ENCODE data around the gene RC3H1. TPM values are rescaled to one million over a fixed set of nuclear protein-coding genes. Genes with fewer than 3 reads are reported as not detected.

Gene RC3H1
- total and polyA plus RNA-seq, 2 experiments from 2014 or later, result 6.8 to 24.5 TPM

GRCh38 chr1:174017231-174017970 lies 4.8 kb downstream of the RC3H1 start:
- H3K27me3 ChIP-seq (ENCODE audit: insufficient read depth), result no peaks in the 10 kb centered on the region
- Mint-ChIP-seq H3K27ac (no peak overlapping the region), H3K27me3 (ENCODE audit: insufficient read depth, low read depth, poor library complexity) (peaks cover 2% of the 10 kb centered on the region)

More at GRCh38 chr1:174017231-174017970, 4.8 kb downstream of the RC3H1 start:
- peaks cover 12% of the 10 kb centered on the region for H3K4me1 Mint-ChIP-seq
- no peaks in the 10 kb centered on the region for H3K9me3 Mint-ChIP-seq
- peaks cover 91% of the 10 kb centered on the region for H3K79me2 ChIP-seq (replicated peaks; ENCODE audit: insufficient read depth)
- no peaks in the 10 kb centered on the region for H3F3A ChIP-seq (replicated peaks; ENCODE audit: low read depth)
- H3K4me1 ChIP-seq (ENCODE audit: insufficient read depth), result peaks cover 26% of the 10 kb centered on the region
- H3K4me3 Mint-ChIP-seq, result no peak overlapping the region
- H2AFZ ChIP-seq, result no peak overlapping the region
- ATAC-seq (no peak), DNase-seq (ENCODE audit: low spot score) (no peak)
- H3K36me3 ChIP-seq (ENCODE audit: insufficient read depth), result no peaks in the 10 kb centered on the region
- peaks cover 51% of the 10 kb centered on the region for H4K20me1 ChIP-seq (replicated peaks; ENCODE audit: insufficient read depth)
- H3K4me2 ChIP-seq, result no peak overlapping the region
- H3K27ac ChIP-seq (ENCODE audit: low read depth), result no peak overlapping the region
- TF ChIP-seq ZNF331 (CRISPR knock-in tag; IDR thresholded peaks at IDR 0.05; ENCODE audit: low read depth), result no peak
- no peak for TF ChIP-seq JUNB (IDR thresholded peaks at IDR 0.05; ENCODE audit: unreplicated experiment)
- TF ChIP-seq ZNF114 (CRISPR knock-in tag; IDR thresholded peaks at IDR 0.05), result no peak
- no peak for TF ChIP-seq ZNF462 (CRISPR knock-in tag; IDR thresholded peaks at IDR 0.05)
- TF ChIP-seq NANOG (IDR thresholded peaks at IDR 0.05; ENCODE audit: borderline replicate concordance), result no peak
- no peak for TF ChIP-seq POLR2AphosphoS5 (IDR thresholded peaks at IDR 0.05; ENCODE audit: low read depth)
- no peak for TF ChIP-seq EZH2phosphoT487 (IDR thresholded peaks at IDR 0.05; ENCODE audit: unreplicated experiment)
- no peak for TF ChIP-seq ETS1 (IDR thresholded peaks at IDR 0.05)
- TF ChIP-seq EZH2 (IDR thresholded peaks at IDR 0.05; ENCODE audit: low read depth, unreplicated experiment), result no peak
- TF ChIP-seq STAT1 (IDR thresholded peaks at IDR 0.05; ENCODE audit: unreplicated experiment), result no peak
- H3K9me2 ChIP-seq (ENCODE audit: insufficient read depth), result no peaks in the 10 kb centered on the region
- no peak overlapping the region for H3K4me3 ChIP-seq
- H3K36me3 Mint-ChIP-seq (ENCODE audit: low read depth), result no peaks in the 10 kb centered on the region

Measured in GM23338 (cell line).